GM18517 (cell line): ENCODE results near the gene PLXDC2.

Experiments
- ATAC-seq: cut with Tn5 transposase; IDR thresholded peaks from one replicate; pipeline ENCODE4 v1.9.1; 2021; ENCODE audit warnings: mild to moderate bottlenecking, moderate library complexity; ENCODE audit not compliant: unreplicated experiment

PLXDC2 gene

DNA sequence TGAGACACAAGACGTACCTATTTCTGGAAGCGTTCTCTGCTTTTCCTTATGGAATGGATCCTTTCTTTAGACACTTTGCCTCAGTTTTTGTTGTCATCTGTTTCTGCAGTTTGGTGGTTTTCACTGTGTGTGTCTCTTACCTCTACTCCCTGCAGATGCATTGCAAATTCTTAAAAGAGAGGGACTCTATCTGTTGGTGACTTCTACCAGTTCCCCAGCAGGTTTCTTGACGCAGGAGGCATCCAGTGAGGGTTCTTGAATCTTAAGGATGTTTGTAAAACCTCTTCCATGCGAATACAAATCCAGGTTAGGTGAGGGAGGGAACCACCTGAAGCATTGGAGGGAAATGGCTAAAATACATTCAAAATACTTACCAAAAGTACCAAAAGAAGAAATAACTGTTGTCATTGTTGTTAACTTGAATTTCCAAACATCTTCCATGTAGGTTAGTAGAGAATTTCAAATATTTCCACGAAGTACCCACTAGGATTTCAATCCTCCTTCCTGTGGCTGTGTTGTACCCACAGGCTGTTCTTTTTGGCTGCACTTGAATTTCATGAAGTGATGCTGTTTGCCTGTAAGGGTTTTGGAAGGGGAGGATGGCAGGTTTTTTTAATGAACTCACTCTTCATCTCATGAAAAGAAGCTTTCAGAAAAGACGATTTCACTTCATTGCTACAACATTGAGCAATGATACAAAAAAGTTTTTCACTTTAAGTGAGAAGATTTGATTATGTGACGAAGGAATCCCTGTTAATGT lies 32.2 kb downstream of the PLXDC2 start:
- ATAC-seq = no peak

- no peak for ATAC-seq
Observed at GRCh38 chr10:19853831-19854230, 37.6 kb downstream of the PLXDC2 start.

- ATAC-seq = no peak
Observed at GRCh38 chr10:19857876-19858275, 41.6 kb downstream of the PLXDC2 start.

DNA sequence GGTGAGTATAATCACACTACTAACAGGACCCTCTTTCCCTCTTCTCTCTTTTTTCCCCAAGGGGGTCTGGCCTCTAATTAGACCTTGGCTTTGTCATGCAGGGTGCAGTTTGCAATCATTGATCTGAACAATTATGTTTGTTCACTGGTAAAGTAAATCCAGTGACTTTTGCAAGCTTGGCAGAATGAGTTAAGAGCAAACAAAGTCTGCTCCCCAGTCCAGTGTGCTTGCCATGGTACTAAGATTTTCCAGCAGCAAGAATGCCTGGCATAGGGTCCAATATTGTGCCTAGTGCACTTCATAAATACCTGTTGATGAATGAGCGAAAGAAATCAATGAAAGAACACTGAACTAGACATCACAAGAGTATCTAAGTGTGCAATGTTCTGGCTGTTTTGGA lies 43.9 kb downstream of the PLXDC2 start:
- no peak for ATAC-seq

DNA sequence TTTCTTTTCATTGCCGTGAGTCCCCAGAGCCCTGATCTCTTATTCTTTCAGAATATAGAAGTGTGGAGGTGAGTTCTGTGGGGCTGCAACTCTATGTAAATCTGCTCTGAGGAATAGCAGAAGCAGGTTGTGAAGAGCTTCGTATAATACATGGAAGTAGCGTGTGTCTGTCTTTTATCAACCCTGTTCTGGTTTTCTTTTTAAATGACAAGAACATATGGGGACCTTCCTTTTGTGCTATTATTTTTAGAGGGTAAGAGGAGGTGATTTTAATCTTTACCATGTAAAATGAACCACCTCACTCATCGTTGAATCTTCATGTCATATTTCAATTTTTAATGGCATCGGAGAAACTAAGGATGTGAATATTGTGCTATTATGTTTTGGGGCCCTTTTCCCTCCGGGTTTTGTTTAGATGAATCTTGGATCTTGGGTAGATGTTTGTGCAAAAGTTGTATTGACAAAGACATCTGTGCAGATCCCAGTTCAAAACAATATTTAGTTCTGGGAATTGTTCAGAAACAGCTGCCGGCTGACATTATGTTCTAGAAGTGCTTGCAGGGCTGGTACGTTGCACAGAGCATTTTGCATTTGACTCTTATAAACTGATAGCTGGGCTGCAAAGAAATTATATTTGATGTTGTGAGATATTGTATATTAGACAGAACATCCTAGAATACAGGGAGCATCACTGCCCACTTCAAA lies 46.7 kb downstream of the PLXDC2 start:
- no peak for ATAC-seq

GRCh38 chr10:19865676-19866075 lies 49.4 kb downstream of the PLXDC2 start:
- no peak for ATAC-seq

GRCh38 chr10:19869370-19869769 lies 53.1 kb downstream of the PLXDC2 start:
- ATAC-seq = no peak

- no peak for ATAC-seq
Observed at GRCh38 chr10:19872504-19873271, 56.5 kb downstream of the PLXDC2 start.

- no peak for ATAC-seq
Observed at GRCh38 chr10:19874190-19874589, 58.0 kb downstream of the PLXDC2 start.

GRCh38 chr10:19874791-19875190 lies 58.6 kb downstream of the PLXDC2 start:
- ATAC-seq = no peak

- no peak for ATAC-seq
Observed at GRCh38 chr10:19876570-19876969, 60.3 kb downstream of the PLXDC2 start.

GRCh38 chr10:19877466-19878255 lies 61.4 kb downstream of the PLXDC2 start:
- ATAC-seq = no peak

GRCh38 chr10:19882621-19883020 lies 66.4 kb downstream of the PLXDC2 start:
- ATAC-seq = no peak

DNA sequence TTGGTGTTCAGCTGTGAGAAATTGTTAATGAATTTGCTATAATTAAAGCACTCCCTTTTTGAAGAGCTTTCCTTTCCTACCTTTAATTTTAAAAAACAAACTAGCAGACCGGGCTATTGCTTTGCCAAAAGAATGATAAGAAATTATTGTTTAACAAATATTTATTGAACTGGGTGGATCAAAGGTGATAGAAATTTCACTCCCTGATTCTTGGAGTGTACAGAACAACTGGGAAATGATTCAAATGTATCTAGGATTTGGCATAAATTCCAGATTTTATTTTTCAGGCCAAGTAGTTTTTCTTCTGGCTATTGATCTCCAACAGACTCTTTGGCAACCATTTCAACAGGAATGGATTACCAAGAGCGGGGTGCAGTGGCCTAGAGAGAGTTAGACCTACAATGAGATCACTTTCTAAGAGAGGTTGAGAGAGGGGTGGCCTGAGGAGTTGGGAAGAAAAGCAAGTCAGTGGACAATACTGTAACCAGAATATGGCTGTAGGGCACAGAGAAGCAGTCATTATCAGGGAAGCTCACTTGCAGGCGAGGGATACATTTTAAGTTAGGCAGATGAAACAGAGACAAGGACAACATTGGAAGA lies 71.9 kb downstream of the PLXDC2 start:
- no peak for ATAC-seq

GRCh38 chr10:19889256-19889655 lies 73.0 kb downstream of the PLXDC2 start:
- ATAC-seq = no peak

GRCh38 chr10:19891429-19891828 lies 75.2 kb downstream of the PLXDC2 start:
- no peak for ATAC-seq

DNA sequence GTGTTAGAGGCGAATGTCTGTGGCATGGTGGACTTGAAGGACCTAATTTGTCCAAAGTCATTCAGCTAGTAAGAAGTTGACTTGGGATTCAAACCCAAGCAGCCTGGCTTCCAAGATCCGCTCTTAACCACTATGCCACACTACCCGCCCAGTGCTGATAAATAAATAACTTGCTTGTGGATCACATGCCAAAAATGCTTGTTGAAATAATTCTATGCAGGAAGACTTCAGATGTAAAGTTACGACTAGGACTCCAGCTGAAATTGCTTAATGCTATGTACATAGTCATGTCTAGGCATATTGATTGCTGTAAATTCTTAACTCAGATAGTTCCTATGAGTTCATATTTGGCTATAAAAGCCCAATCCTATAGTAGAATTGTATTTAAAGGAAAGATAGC lies 76.0 kb downstream of the PLXDC2 start:
- no peak for ATAC-seq

DNA sequence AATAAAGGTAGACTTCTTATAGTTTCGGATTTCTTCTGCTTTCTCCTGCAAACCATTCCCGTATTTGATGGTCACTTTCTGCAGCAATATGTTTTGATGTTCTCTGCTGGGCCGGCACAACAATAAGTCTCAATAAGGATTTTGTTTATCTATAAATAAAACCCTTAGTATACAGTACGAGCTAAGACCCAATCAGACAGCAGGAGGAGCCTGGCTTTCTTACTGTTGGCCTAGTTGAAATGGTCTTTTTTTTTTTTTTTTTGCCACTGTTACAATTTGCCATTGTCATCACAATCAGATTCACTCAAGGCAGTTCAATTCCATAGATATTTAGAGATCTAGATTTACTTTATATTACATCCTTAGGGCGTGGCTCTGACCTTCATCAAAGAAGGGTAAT lies 76.4 kb downstream of the PLXDC2 start:
- no peak for ATAC-seq

GRCh38 chr10:19895500-19895899 lies 79.3 kb downstream of the PLXDC2 start:
- ATAC-seq = no peak

DNA sequence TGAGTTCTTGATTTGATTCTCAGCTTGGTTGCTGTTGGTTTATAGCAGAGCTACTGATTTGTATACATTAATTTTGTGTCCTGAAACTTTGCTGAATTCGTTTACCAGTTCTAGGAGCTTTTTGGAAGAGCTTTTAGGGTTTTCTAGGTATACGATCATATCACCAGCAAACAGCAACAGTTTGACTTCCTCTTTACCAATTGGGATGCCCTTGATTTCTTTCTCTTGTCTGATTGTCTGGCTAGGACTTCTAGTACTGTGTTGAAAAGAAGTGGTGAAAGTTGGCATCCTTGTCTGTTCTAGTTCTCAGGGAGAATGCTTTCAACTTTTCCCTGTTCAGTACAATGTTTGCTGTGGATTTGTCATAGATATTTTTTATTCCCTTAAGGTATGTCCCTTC lies 86.2 kb downstream of the PLXDC2 start:
- no peak for ATAC-seq
